HFFc6 (cell line): ENCODE results near the gene UROD. TPM values are rescaled to one million over a fixed set of nuclear protein-coding genes. Genes with fewer than 3 reads are reported as not detected.
"Not testable (repeated sequence)": the region's sequence is repeated elsewhere in the genome, so short reads cannot be mapped to it uniquely, and the experiment has no call there.

Experiments used
- DNase-seq: peaks from one replicate; pipeline ENCODE4 v3.0.0-alpha.2; 2018
- H3K27ac Mint-ChIP-seq: 2 replicates; pipeline ENCODE4 v1.8.0; 2020; ENCODE audit warnings: mild to moderate bottlenecking, mixed read lengths
- H3K27me3 Mint-ChIP-seq: 2 replicates; pipeline ENCODE4 v1.8.0; 2021; ENCODE audit warnings: mild to moderate bottlenecking, moderate library complexity, mixed read lengths; ENCODE audit not compliant: insufficient read depth
- H3K36me3 Mint-ChIP-seq: 2 replicates; pipeline ENCODE4 v1.8.0; 2021; ENCODE audit warnings: low read depth, mixed read lengths
- H3K4me1 Mint-ChIP-seq: 2 replicates; pipeline ENCODE4 v1.8.0; 2020; ENCODE audit warnings: low read depth, mixed read lengths
- H3K4me3 Mint-ChIP-seq: 2 replicates; pipeline ENCODE4 v1.8.0; 2020; ENCODE audit warnings: mild to moderate bottlenecking, moderate library complexity, mixed read lengths
- H3K9me3 Mint-ChIP-seq: 2 replicates; pipeline ENCODE4 v1.8.0; 2020; ENCODE audit warnings: mild to moderate bottlenecking, mixed read lengths
- CTCF ChIP-seq: fragments of 200-600 bp; sonication (generic); IDR thresholded peaks from 2 replicates; pipeline ENCODE4 v1.5.0; 2021; ENCODE audit warnings: antibody characterized with exemption, mild to moderate bottlenecking
- total RNA-seq, 6 experiments: library from RNA; stranded (reverse); fragmentation: NEBNext Ultra II Directional; extraction: Animal tissue kit (Norgen Biotek cat#: 25700); gene quantifications; 2 replicates in 1 of 6; 3 replicates in 5 of 6; pipeline ENCODE4 v1.2.3, GENCODE V29; 2021

The UROD gene
- total RNA-seq, 6 experiments from 2014 or later: 121 to 137 (median 128) TPM

- no peak for DNase-seq
- Mint-ChIP-seq H3K4me1 (no peaks in the 10 kb centered on the region), H3K36me3 (no peaks in the 10 kb centered on the region), H3K27me3 (peaks cover 11% of the 10 kb centered on the region), H3K9me3 (no peaks in the 10 kb centered on the region), H3K27ac (no peak overlapping the region), H3K4me3 (no peak overlapping the region)
- TF ChIP-seq CTCF: no peak
Measured at GRCh38 chr1:45059829-45060228, 47.8 kb downstream of the UROD start.

GRCh38 chr1:45062463-45062862 lies 50.4 kb downstream of the UROD start:
- H3K4me3 Mint-ChIP-seq, H3K27ac Mint-ChIP-seq, H3K9me3 Mint-ChIP-seq, H3K36me3 Mint-ChIP-seq, DNase-seq, H3K4me1 Mint-ChIP-seq, H3K27me3 Mint-ChIP-seq: not testable (repeated sequence)

- H3K4me1 Mint-ChIP-seq: no peaks in the 10 kb centered on the region
- H3K4me3 Mint-ChIP-seq: no peak overlapping the region
- no peaks in the 10 kb centered on the region for H3K36me3 Mint-ChIP-seq
- H3K27ac Mint-ChIP-seq: no peak overlapping the region
- no peaks in the 10 kb centered on the region for H3K9me3 Mint-ChIP-seq
- DNase-seq: no peak
- TF ChIP-seq CTCF: no peak
- H3K27me3 Mint-ChIP-seq: peaks cover 1% of the 10 kb centered on the region; the same call in 1 of the 2 replicates
Measured at GRCh38 chr1:45065083-45065482, 53.0 kb downstream of the UROD start.

Other genes starting within 250 kb of the UROD start
- gene RPS8, start 236.7 kb upstream of the UROD start, total RNA-seq: 1,000 to 10,000 TPM; 1,518 to 1,745 (median 1,633) TPM
- under 1 TPM; 0.09 to 0.23 (median 0.12) TPM for gene BEST4, start 224.1 kb upstream of the UROD start, total RNA-seq
- gene PLK3, start 211.9 kb upstream of the UROD start, total RNA-seq: 10 to 100 TPM; 37.1 to 44.6 (median 39.2) TPM
- under 1 TPM in 1 of 6 experiments, not detected in 5; 0.46 TPM for gene DYNLT4, start 204.9 kb upstream of the UROD start, total RNA-seq
- 10 to 100 TPM; 12.2 to 21.4 (median 13.9) TPM for gene BTBD19, start 203.7 kb upstream of the UROD start, total RNA-seq
- gene PTCH2, start 169.0 kb upstream of the UROD start, total RNA-seq: under 1 TPM; 0.37 to 0.81 (median 0.61) TPM
- 10 to 100 TPM; 39.2 to 45.5 (median 44.1) TPM for gene EIF2B3, start 25.7 kb upstream of the UROD start, total RNA-seq
- 10 to 100 TPM; 27.8 to 33.3 (median 31.5) TPM for gene HECTD3, start 930 bp upstream of the UROD start, total RNA-seq
- under 1 TPM in 2 of 6 experiments, not detected in 4; 0.03 to 0.05 TPM for gene ZSWIM5, start 194.4 kb downstream of the UROD start, total RNA-seq